Heart right ventricle (tissue), 16 donors: ENCODE data around the gene KLF11. TPM values are rescaled to one million over a fixed set of nuclear protein-coding genes. Genes with fewer than 3 reads are reported as not detected.

Experiments used
- ATAC-seq, 8 donors: fragments of 200-7000 bp; cut with Tn5 transposase; one replicate each; pipeline ENCODE4 v1.9.1; 2020; ENCODE audit warnings: mild to moderate bottlenecking in 8 of 8, moderate library complexity in 8 of 8, moderate number of reproducible peaks in 1 of 8
- DNase-seq, 2 donors: peaks; one replicate each; pipeline ENCODE4 v3.0.0-alpha.2; 2020
- H3K27ac ChIP-seq, 10 donors: fragments of 200-600 bp; sonication (generic) in 2 of 10; one replicate each; pipeline versions ENCODE4 v1.5.0 to v1.8.0; 2020 to 2022; ENCODE audit warnings: mild to moderate bottlenecking in 3 of 10
- H3K27me3 ChIP-seq, 7 donors: fragments of 200-600 bp; one replicate each; pipeline ENCODE4 v1.8.0; 2021 to 2022; ENCODE audit warnings: mild to moderate bottlenecking in 2 of 7
- H3K36me3 ChIP-seq, 9 donors: fragments of 200-600 bp; sonication (generic) in 1 of 9; one replicate each; pipeline versions ENCODE4 v1.5.0 to v1.8.0; 2020 to 2022; ENCODE audit warnings: mild to moderate bottlenecking in 2 of 9
- H3K4me1 ChIP-seq, 9 donors: fragments of 200-600 bp; sonication (generic) in 1 of 9; one replicate each; pipeline versions ENCODE4 v1.5.0 to v1.8.0; 2020 to 2022; ENCODE audit warnings: mild to moderate bottlenecking in 4 of 9
- H3K4me3 ChIP-seq, 10 donors: fragments of 200-600 bp; sonication (generic) in 2 of 10; one replicate each; pipeline versions ENCODE4 v1.5.0 to v1.8.0; 2020 to 2022; ENCODE audit warnings: mild to moderate bottlenecking in 7 of 10, moderate library complexity in 2 of 10
- H3K9me3 ChIP-seq, 11 donors: fragments of 200-600 bp in 10 of 11; sonication (generic) in 2 of 11; one replicate each; pipeline versions ENCODE4 v1.5.0 to v1.8.0; 2013 to 2022; ENCODE audit warnings: mild to moderate bottlenecking in 2 of 11, control low read depth in 1 of 11, moderate library complexity in 1 of 11
- WGBS, 2 donors: extraction: QIAGEN DNeasy Blood & Tissue Kit; methylation state at CpG; one replicate each; pipeline ENCODE4 v1.1.7; 2013; ENCODE audit warnings: inconsistent platforms in 1 of 2; 5-methylcytosine and 5-hydroxymethylcytosine counted together
- intact Hi-C, 10 donors: fragments of 100-400 bp; cut with DNase I; formaldehyde crosslinking; loops; one replicate each; pipeline versions ENCODE4 v1.11.1 to v1.14.2; 2022
- polyA plus RNA-seq, 2 donors: library from polyadenylated mRNA; stranded (reverse); fragments of 200-250 nt; gene quantifications; one replicate each; pipeline ENCODE4 v1.2.3, GENCODE V29; 2013
- total RNA-seq, 10 donors: library from RNA; stranded (reverse); fragmentation: NEBNext Ultra II Directional in 3 of 10; extraction: Animal tissue kit (Norgen Biotek cat#: 25700) in 3 of 10; gene quantifications; one replicate each; pipeline versions ENCODE4 v1.2.1 to v1.2.4, GENCODE V29; 2021 to 2023
- TF ChIP-seq, protein P1 (sequence below), 9 donors: fragments of 200-600 bp; sonication (generic) in 2 of 9; IDR thresholded peaks; one replicate each; pipeline versions ENCODE4 v1.5.0 to v1.8.0; 2021 to 2022; ENCODE audit warnings: antibody characterized with exemption in 9 of 9, mild to moderate bottlenecking in 5 of 9, moderate library complexity in 1 of 9
- donor health status: Arrhythmogenic right ventricular cardiomyopathy.
- donor health status: ischemic (EF 13 %, LVEDD 7.1; RV severe dilation, severe dysfunction).
- donor health status: healthy with polysubstance abuse.
- donor health status: DM: no; HTN: yes; CAD: no.
- donor health status: DM: no; HTN: no; CAD: no.
- donor health status: ischemic (EF 25% LVEDD 6.9; RV normal size, moderate dysfunction).
- donor health status: ischemic (EF 25% LVEDD 5.7; RV mildly dilated, moderate dysfunction).
- donor health status: healthy.
- donor health status: DM: yes; HTN: yes; CAD: no.
- donor health status: Ischemic cardiomyopathy.
- donor health status: ischemic (EF 35%, LVEDD 5.7; RV mildly dilated, moderate dysfunction).
- donor health status: nonischemic (EF 11% LVEDD 7.7; RV severe dilation, severe dysfunction).
- donor health status: DM: yes; HTN: yes; CAD: no.
- donor health status: PGD.
- donor health status: ischemic (EF 29% LVEDD 5.4; RV normal size, mild dysfunction).
- donor health status: nonischemic (EF 23%, LVEDD 6.1; RV moderate dilation, normal function).

Gene KLF11
- total and polyA plus RNA-seq, 12 donors, result 6.1 to 33.7 (median 19.3) TPM

DNA sequence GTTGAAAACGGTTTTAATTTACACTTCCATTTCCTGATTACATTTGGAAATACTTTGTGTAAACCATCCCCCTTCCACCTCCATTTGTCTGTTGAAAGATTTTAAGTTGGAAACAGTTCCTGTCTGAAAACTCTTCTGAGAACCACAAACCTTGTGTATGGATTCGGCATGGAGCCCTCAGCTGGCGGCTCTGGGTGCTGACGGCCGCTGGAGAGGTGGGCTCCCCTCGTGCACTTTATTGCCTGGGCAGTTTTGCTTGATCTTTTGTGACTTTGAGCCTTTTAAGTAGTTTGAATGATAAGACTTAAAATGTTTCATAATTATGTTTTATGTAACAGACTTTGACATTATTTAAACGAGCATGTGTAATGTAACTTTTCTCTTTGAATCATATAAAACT is 11.1 kb downstream of the KLF11 start:
- DNase-seq (no peak), ATAC-seq (no peak)
- H3K36me3 ChIP-seq, result peaks cover 0 to 70% (median 21%) of the 10 kb centered on the region in 9 donors
- H3K9me3 ChIP-seq, result no peaks in the 10 kb centered on the region
- H3K4me3 ChIP-seq, result no peak overlapping the region
- no peak overlapping the region for H3K27ac ChIP-seq
- TF ChIP-seq, protein P1, sequence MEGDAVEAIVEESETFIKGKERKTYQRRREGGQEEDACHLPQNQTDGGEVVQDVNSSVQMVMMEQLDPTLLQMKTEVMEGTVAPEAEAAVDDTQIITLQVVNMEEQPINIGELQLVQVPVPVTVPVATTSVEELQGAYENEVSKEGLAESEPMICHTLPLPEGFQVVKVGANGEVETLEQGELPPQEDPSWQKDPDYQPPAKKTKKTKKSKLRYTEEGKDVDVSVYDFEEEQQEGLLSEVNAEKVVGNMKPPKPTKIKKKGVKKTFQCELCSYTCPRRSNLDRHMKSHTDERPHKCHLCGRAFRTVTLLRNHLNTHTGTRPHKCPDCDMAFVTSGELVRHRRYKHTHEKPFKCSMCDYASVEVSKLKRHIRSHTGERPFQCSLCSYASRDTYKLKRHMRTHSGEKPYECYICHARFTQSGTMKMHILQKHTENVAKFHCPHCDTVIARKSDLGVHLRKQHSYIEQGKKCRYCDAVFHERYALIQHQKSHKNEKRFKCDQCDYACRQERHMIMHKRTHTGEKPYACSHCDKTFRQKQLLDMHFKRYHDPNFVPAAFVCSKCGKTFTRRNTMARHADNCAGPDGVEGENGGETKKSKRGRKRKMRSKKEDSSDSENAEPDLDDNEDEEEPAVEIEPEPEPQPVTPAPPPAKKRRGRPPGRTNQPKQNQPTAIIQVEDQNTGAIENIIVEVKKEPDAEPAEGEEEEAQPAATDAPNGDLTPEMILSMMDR (IDR thresholded peaks at IDR 0.05), result peak in 1 of 9 donors; percentile 6
- peaks cover 0 to 73% (median 49%) of the 10 kb centered on the region in 9 donors for H3K4me1 ChIP-seq
- no peaks in the 10 kb centered on the region for H3K27me3 ChIP-seq
- WGBS, 2 donors, result 61 to 64% methylated on average over 7 of the region's 7 CpGs
- intact Hi-C loops, result loop anchor here in 2 of 10 donors (5.0 to 10.0 kb wide), 2 partner anchors 250 to 252 kb away; no protein-coding TSS in a partner anchor

DNA sequence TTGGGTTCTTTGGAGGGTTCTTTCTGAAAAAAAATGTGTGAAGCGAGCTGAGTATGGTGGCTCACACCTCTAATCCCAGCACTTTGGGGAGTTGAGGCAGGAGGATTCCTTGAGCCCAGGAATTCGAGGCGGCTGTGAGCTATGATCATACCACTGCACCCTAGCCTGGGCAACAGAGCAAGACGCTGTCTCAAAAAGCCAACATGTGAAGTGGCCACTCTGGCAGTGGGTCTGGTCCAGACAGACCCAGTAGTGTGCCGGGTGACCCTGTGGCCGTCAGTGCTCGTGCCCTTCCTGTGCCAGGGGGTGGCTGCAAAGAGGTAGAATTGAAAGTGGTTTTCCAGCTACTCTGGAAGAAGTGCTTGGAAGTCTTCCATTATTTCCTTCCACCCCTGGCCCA is 11.6 kb downstream of the KLF11 start:
- WGBS, 2 donors, result 81 to 84% methylated on average over 7 of the region's 7 CpGs
- TF ChIP-seq, protein P1 (IDR thresholded peaks at IDR 0.05), result no peak
- Histone ChIP-seq H3K27me3 (no peaks in the 10 kb centered on the region), H3K4me3 (no peak overlapping the region), H3K4me1 (peaks cover 0 to 67% (median 43%) of the 10 kb centered on the region in 9 donors), H3K9me3 (no peaks in the 10 kb centered on the region), H3K27ac (no peak overlapping the region), H3K36me3 (peaks cover 0 to 65% (median 21%) of the 10 kb centered on the region in 9 donors)
- no peak for ATAC-seq
- intact Hi-C loops, result loop anchor here in 2 of 10 donors (5.0 to 10.0 kb wide), 2 partner anchors 250 to 253 kb away; no protein-coding TSS in a partner anchor
- DNase-seq, result no peak

DNA sequence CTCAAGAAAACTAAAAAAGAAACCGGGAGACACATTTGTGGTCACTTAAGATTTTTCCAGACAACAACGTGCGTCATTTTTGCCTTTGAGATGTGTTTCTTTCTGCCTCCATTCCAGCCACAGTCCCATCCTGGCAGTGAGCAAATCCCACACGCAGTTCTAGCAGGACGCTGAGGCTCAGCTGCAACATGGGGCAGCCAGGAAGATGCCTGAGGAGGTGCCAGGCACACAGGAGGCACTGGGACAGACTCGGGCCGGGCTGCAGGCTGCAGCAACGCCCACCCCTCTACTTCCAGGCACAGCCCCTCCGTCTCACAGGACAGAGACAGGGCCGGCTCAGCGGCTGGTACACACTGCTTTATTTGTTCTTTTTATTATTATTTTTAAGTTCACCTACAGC is 13.1 kb downstream of the KLF11 start:
- intact Hi-C loops, result loop anchor here in 1 of 10 donors (10.0 kb wide), 1 partner anchor 252 kb away; no protein-coding TSS in a partner anchor
- no peak overlapping the region for H3K4me3 ChIP-seq
- no peaks in the 10 kb centered on the region for H3K27me3 ChIP-seq
- DNase-seq (no peak), ATAC-seq (no peak)
- TF ChIP-seq, protein P1 (IDR thresholded peaks at IDR 0.05), result no peak
- H3K4me1 ChIP-seq, result peaks cover 0 to 67% (median 48%) of the 10 kb centered on the region in 9 donors
- peaks cover 0 to 50% (median 18%) of the 10 kb centered on the region in 9 donors for H3K36me3 ChIP-seq
- peak overlapping the region in 2 of 10 donors; percentile 25 to 67 for H3K27ac ChIP-seq
- H3K9me3 ChIP-seq, result no peaks in the 10 kb centered on the region
- WGBS, 2 donors, result 75 to 85% methylated on average over 11 of the region's 11 CpGs

DNA sequence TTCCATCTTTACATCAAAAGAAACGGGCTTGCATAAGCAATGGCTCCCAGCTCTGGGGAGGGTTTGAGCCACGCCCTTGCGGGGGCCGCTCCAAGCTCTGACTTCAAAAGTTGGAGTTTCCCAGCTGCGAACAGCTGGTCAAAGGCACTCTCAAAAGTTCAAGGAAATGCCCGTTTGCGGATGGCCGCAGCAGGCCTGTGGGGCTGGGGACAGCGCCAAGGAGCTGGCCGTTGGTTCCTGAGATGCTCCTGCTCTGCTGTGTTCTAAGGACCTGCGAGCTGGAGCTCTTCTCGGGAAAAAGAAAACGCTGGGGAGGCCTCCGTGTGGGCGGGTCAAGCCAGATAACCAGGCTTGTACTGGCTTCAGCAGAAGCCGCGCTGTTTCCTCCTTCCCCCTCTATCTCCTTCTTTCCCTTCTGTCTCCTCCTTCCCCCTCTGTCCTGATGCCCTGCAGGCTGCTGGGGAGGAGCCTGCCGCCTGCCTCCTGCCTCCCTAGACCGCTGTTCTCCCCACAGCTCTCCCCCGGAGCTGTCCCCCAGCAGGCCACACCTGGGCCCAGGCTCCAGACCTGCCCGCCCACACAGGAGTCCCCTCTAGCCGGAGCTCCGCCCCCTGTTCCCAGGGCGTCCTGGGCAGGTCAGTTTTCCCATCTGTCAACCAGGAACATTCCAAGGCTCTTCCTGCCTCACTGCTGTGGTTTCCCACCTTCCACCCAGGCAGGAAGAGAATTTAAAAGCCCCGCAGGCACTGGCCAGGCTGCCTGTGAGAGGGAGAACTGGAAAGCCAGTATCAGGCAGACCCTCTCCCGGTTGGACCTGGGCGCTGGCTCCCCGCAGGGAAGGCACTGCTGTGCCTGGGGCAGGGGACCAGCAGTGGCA is 14.1 kb downstream of the KLF11 start:
- Histone ChIP-seq H3K4me1 (peaks cover 0 to 64% (median 48%) of the 10 kb centered on the region in 9 donors), H3K9me3 (no peaks in the 10 kb centered on the region), H3K27me3 (no peaks in the 10 kb centered on the region), H3K27ac (peak overlapping the region in 8 of 10 donors; percentile 36 to 76 (median 70)), H3K36me3 (peaks cover 0 to 40% (median 16%) of the 10 kb centered on the region in 9 donors), H3K4me3 (peak overlapping the region in 6 of 10 donors; percentile 17 to 40 (median 31))
- 30 to 36% methylated on average over 28 of the region's 28 CpGs for WGBS, 2 donors
- TF ChIP-seq, protein P1 (IDR thresholded peaks at IDR 0.05), result no peak
- ATAC-seq (peak; percentile 31 to 79 (median 64)), DNase-seq (peak; percentile 65 to 69)
- intact Hi-C loops, result loop anchor here in 1 of 10 donors (10.0 kb wide), 1 partner anchor 253 kb away; no protein-coding TSS in a partner anchor
